HFFc6 (cell line): ENCODE measurements around the gene EMC8. TPM values are rescaled to one million over a fixed set of nuclear protein-coding genes. Genes with fewer than 3 reads are reported as not detected.

Source experiments
- DNase-seq: peaks from one replicate; pipeline ENCODE4 v3.0.0-alpha.2; 2018
- H3K27ac Mint-ChIP-seq: 2 replicates; pipeline ENCODE4 v1.8.0; 2020; ENCODE audit warnings: mild to moderate bottlenecking, mixed read lengths
- H3K27me3 Mint-ChIP-seq: 2 replicates; pipeline ENCODE4 v1.8.0; 2021; ENCODE audit warnings: mild to moderate bottlenecking, moderate library complexity, mixed read lengths; ENCODE audit not compliant: insufficient read depth
- H3K36me3 Mint-ChIP-seq: 2 replicates; pipeline ENCODE4 v1.8.0; 2021; ENCODE audit warnings: low read depth, mixed read lengths
- H3K4me1 Mint-ChIP-seq: 2 replicates; pipeline ENCODE4 v1.8.0; 2020; ENCODE audit warnings: low read depth, mixed read lengths
- H3K4me3 Mint-ChIP-seq: 2 replicates; pipeline ENCODE4 v1.8.0; 2020; ENCODE audit warnings: mild to moderate bottlenecking, moderate library complexity, mixed read lengths
- H3K9me3 Mint-ChIP-seq: 2 replicates; pipeline ENCODE4 v1.8.0; 2020; ENCODE audit warnings: mild to moderate bottlenecking, mixed read lengths
- CTCF ChIP-seq: fragments of 200-600 bp; sonication (generic); IDR thresholded peaks from 2 replicates; pipeline ENCODE4 v1.5.0; 2021; ENCODE audit warnings: antibody characterized with exemption, mild to moderate bottlenecking
- total RNA-seq, 6 experiments: library from RNA; stranded (reverse); fragmentation: NEBNext Ultra II Directional; extraction: Animal tissue kit (Norgen Biotek cat#: 25700); gene quantifications; 2 replicates in 1 of 6; 3 replicates in 5 of 6; pipeline ENCODE4 v1.2.3, GENCODE V29; 2021

Gene EMC8
- total RNA-seq, 6 experiments from 2014 or later = 31.7 to 38.4 (median 36.6) TPM

- peaks cover 65% of the 10 kb centered on the region for H3K27me3 Mint-ChIP-seq
- H3K27ac Mint-ChIP-seq = no peak overlapping the region
- H3K9me3 Mint-ChIP-seq = peaks cover 7% of the 10 kb centered on the region; the same call in 1 of the 2 replicates
- no peak overlapping the region for H3K4me3 Mint-ChIP-seq
- no peak for TF ChIP-seq CTCF
- DNase-seq = no peak
- H3K4me1 Mint-ChIP-seq = no peaks in the 10 kb centered on the region
- H3K36me3 Mint-ChIP-seq = no peaks in the 10 kb centered on the region
Measured at GRCh38 chr16:85842435-85842834, 43.1 kb upstream of the EMC8 start.

DNA sequence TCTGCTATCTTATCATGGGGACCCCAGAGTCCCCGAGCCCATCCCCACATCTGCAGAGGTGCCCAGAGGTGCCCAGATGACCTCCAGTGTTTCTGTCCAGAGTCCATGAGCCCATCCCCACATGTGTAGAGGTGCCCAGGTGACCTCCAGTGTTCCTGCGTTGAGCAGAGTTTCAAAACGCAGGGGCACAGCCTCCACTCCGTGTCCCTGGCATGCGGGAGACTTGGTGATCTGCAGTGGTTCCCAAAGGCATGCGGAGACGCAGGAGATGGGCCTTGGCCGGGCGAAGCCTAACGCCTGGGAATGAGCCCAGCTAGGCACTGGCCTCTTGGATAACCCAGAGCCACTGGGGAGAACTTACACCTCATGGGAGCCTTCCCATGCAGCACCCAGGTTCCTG is 41.5 kb upstream of the EMC8 start:
- peaks cover 7% of the 10 kb centered on the region; the same call in 1 of the 2 replicates for H3K9me3 Mint-ChIP-seq
- no peaks in the 10 kb centered on the region for H3K4me1 Mint-ChIP-seq
- H3K36me3 Mint-ChIP-seq = no peaks in the 10 kb centered on the region
- no peak overlapping the region for H3K4me3 Mint-ChIP-seq
- H3K27ac Mint-ChIP-seq = no peak overlapping the region
- no peak for DNase-seq
- no peak for TF ChIP-seq CTCF
- H3K27me3 Mint-ChIP-seq = peaks cover 65% of the 10 kb centered on the region

GRCh38 chr16:85840395-85840794 is 41.1 kb upstream of the EMC8 start:
- H3K4me1 Mint-ChIP-seq = no peaks in the 10 kb centered on the region
- no peak for DNase-seq
- no peak overlapping the region for H3K4me3 Mint-ChIP-seq
- H3K27me3 Mint-ChIP-seq = peaks cover 66% of the 10 kb centered on the region
- H3K27ac Mint-ChIP-seq = no peak overlapping the region
- no peak for TF ChIP-seq CTCF
- H3K9me3 Mint-ChIP-seq = peaks cover 7% of the 10 kb centered on the region; the same call in 1 of the 2 replicates
- no peaks in the 10 kb centered on the region for H3K36me3 Mint-ChIP-seq

DNA sequence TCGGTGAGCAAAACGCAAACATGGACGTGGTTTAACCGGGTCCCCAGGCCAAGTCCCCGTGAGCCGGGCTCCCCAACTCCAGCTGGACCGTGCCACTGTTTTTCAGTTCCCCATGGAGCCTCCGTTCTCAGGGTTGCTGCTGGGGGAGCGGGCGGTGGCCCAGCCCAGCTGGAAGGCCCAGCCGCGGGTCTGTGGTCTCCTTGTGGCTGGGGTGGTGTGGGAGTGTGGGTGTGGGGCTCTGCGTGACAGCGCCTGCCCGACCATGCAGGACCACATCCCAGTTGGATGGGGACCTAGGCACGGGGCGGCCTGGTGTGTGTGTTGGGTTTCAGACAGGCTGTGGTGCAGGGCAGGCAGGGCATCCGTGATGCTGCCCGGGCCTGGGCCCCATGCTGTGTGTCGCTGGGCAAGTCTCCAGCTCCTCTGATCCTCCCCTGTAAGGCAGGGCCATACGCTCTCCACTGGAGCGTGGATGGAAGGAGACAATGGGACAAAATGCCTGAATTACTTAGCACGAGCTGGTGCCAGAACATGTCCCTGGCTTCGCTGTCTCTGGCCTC is 40.4 kb upstream of the EMC8 start:
- no peak for TF ChIP-seq CTCF
- H3K27me3 Mint-ChIP-seq = peaks cover 66% of the 10 kb centered on the region
- no peaks in the 10 kb centered on the region for H3K36me3 Mint-ChIP-seq
- peaks cover 7% of the 10 kb centered on the region; the same call in 1 of the 2 replicates for H3K9me3 Mint-ChIP-seq
- no peak for DNase-seq
- H3K27ac Mint-ChIP-seq = no peak overlapping the region
- H3K4me3 Mint-ChIP-seq = no peak overlapping the region
- no peaks in the 10 kb centered on the region for H3K4me1 Mint-ChIP-seq

DNA sequence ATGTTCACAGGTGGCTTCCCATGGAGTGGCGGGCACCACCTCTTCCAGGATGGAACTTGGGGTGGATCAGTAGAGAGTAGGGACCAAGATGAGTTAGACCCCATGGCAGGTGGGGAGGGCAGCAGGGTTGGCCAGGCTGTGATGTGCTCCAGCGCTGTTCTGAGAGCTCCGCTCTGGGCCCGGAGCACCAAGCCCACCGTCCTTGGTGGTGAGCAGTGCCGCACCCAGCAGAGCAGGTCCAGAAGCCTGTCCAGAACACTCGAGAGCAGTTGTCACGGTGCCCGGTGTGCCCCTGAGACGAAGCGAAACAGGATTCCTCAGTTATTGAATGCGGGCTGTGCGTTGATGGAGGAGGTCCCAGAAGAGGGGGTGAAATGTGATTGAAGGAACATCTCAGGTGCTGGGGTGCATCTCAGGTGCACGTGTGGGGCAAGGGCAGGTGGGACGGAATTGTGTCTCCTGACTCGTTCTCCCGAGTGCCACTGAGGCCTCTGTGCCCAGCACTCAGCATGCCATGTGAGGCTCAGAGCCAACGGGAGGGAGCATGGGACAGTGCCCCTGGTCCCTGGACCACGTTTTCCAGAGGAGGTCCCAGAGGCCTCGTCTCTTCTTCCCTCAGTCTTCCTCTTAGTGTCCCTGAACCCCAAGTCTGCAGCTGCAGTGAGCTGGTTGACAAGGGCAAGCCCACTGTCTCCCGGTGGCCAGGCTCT is 39.7 kb upstream of the EMC8 start:
- Mint-ChIP-seq H3K36me3 (no peaks in the 10 kb centered on the region), H3K4me3 (no peak overlapping the region), H3K9me3 (peaks cover 7% of the 10 kb centered on the region; the same call in 1 of the 2 replicates), H3K27me3 (peaks cover 59% of the 10 kb centered on the region), H3K27ac (no peak overlapping the region), H3K4me1 (no peaks in the 10 kb centered on the region)
- no peak for TF ChIP-seq CTCF
- DNase-seq = no peak
